GM21529 (cell line): ENCODE data around the gene OTUB2.

ENCODE experiments used
- ATAC-seq: cut with Tn5 transposase; IDR thresholded peaks from one replicate; pipeline ENCODE4 v1.9.1; 2021; ENCODE audit not compliant: unreplicated experiment

Gene OTUB2

DNA sequence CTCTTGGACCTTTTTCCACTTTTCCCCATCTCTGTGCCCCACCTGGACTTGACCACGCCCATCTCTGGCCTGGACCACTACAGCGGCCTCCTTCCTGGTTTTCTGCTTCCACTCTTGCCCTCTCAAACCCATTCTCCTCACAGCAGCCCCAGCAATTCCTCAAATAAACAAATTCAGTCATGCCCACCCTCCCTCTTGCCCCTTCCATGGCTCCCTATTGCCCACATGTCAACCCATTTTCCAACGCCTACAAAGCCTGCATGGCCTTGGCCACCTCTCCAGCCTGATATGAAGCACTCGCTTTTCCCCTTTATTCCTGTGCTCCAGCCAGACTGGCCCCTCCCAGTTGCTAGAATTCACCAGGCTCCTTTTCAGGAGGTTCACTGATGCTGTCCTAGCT, 5.9 kb upstream of the OTUB2 start:
- ATAC-seq = no peak

DNA sequence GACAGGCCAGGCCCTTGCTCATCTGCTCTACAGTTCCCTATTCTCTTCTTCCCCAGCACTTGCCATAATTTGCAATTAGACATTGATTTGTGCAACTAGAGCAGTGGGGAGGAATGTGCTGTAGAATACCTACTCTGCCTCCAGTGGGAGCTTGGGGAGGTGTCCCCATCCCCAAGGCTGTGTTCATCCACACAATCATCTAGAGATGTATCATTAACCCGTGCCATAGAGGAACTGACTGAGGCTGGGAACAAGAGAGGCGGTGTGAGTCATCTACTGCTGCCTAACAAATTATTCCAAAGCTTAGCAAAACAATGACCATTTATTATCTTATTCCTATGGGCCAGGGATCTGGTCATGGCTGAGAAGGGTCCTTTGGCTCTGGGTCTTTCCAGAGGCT, 5.1 kb upstream of the OTUB2 start:
- no peak for ATAC-seq

- no peak for ATAC-seq
Observed at GRCh38 chr14:94021416-94022157, 4.6 kb upstream of the OTUB2 start.

DNA sequence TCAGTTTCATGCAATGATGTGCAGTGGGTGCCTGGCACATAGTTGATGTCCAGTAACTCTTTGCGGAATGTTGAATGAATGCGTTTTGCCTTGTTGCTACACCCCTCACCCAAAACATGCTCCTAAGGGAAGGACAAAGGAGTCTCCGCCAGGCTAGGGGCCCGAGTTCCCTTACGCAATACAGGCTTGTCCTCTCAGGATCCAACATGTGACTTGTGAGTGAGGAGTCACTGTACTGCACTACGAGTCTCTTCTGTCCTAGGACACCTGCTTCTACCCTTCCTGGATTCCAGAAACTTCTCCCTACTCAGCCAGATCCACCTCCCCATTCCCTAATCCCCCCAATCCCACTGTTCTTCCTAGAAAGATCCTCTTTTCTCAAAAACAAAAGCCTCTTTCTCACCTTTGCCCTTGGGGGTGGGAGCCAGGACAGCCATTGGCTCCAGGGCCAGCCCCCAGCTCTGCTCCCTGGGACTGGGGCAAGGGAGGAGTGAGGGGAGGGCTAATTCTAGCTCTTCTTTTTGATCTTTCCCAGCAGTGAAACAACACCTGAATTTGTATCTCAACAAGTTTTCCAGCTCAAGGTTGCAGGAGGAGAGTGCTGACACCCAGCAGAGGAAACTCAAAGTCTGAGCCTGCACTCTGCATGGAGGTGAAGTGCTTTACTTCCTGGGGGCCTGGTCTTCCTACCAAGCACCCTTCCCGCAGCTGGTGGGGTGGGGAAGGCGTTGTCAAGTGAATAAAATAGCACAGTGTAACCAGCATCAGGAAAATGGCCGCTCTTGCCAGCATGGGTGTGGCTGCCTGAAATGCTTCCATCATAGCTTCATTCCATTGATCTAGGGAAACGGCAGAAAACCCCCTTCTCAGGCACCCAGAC, 3.4 kb upstream of the OTUB2 start:
- ATAC-seq = no peak

- no peak for ATAC-seq
Observed at GRCh38 chr14:94024549-94024948, 1.6 kb upstream of the OTUB2 start.

GRCh38 chr14:94025720-94026119, 420 bp upstream of the OTUB2 start:
- no peak for ATAC-seq

DNA sequence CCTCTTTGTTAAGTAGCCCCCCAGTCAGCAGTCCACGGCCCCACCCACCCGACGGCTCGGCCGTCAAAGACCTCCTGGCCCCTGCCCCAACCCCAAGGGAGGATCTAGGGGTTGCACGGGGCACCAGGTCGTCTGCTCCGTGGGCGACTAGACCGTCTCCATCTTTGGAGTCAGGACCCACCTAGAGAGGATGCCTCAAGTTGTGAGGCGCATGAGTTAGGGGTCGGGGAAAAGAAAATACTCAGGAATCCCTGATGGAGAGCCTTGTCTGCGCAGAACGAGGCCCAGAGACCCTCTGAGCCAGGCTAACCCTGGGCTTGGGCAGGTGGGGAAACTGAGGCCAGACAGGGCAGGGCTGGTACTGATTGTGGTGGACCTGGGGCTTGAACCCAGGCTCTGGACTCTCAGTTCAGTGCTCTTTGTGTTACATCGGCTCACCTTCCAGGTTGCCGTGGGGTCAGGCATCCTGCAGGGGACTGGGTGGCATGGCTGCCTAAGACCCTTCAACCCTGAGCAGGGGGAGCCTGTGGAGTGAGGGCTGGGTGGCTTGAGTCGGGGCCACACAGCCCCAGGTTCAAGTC, 839 bp downstream of the OTUB2 start:
- ATAC-seq = no peak

GRCh38 chr14:94027566-94028449, 1.7 kb downstream of the OTUB2 start:
- no peak for ATAC-seq

GRCh38 chr14:94028450-94028826, 2.3 kb downstream of the OTUB2 start:
- no peak for ATAC-seq

DNA sequence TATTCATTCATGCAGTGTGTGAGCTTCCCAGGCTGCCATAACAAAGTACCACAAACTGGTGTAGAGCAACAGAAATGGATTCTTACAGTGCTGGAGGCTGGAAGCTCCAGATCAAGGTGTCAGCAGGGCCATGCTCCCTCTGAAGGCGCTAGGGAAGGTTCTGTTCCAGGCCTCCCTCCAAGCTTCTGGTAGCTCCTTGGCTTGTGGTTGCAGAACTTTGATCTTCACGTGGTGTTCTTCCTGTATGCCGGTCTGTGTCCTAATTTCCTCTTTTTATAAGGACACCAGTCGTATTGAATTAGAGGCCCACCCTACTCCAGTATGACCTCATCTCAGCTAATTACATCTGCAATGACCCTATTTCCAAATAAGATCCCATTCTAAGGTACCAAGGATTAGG, 3.1 kb downstream of the OTUB2 start:
- ATAC-seq = no peak

DNA sequence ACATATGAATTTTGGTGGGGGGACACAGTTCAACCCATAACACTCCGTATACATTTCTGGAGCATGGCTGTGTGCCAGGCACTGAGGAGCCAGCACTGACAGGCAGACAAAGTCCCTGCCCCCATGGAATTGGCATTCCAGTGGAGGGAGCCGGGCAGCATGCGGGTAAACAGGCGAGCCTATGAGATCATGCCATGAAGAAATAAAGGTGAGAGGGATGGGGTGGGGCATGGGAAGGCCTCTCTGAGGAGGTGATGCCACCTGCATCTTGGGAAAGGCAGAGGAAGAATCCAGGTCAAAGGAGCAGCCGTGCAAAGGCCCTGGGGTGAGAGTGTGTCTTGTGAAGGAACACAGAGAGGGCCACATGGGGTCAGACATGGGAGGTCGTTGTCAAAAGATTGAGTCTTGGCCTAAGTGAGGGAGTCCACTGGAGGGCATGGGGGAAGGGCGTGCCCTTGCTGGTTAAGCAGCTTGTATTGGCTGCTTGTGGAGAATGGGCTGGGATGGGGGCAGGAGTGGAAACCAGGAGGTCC, 3.6 kb downstream of the OTUB2 start:
- ATAC-seq = no peak

DNA sequence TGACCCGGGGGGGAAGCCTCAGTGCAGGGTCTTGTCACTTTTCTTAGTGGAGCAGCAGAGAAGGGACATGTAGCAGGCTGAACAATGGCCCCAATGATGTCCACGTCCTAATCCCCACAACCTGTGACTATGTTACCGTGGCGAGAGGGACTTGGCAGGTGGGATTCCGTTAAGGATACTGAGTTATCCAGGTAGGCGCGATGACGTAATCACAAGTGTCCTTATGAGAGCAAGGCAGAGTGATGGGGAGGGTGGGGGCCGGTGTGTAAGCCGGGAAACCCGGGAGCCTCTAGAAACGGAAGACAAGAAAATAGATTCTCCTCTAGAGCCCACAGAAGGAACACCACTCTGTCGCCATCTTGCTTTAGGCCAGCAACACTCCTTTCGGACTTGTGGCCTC, 4.4 kb downstream of the OTUB2 start:
- ATAC-seq = no peak

- no peak for ATAC-seq
Observed at GRCh38 chr14:94031161-94031882, 5.2 kb downstream of the OTUB2 start.

- no peak for ATAC-seq
Observed at GRCh38 chr14:94031883-94032279, 5.7 kb downstream of the OTUB2 start.

GRCh38 chr14:94034886-94035285, 8.7 kb downstream of the OTUB2 start:
- ATAC-seq = no peak

DNA sequence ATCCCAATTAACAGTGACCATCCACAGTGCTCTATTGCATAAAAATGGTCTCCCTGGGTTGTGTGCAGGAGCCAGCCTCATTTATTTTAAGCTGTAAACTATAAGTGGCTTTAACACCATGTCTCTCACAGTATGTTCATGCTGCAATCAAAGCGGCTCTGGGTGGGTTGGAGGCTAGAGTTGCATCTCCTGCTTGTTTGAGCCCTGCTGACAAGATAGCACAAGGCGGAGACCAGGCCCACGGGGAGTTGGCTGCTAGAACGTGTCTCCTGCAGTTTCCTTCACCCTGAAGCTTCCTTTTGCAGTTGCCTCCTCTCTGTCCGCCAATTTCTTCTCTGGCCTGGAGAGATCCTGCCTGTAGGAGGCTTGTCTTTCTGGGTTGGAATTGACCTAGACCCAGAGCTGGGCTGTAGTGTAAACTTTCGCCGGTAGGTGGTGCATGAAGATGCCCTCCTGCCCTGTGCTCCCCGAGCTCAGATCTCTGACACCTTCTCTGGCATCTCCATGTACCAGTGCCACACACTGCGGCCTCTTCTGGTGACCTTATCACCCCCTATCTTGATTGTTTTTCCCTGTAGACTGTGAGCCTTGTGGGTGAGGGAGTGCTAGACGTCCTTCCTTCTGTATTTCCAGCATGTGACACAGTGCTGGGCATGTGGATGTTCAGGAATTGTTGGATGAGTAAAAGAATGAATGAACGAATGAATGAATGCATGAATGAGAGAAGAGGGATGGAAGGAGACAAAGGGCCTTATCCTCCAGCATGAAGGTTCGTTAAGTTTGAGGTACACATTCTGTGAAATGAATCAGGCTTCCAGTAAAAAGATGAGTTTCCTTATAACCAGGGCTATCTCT, 10.4 kb downstream of the OTUB2 start:
- ATAC-seq = peak; percentile 96

- ATAC-seq = no peak
Observed at GRCh38 chr14:94037954-94038353, 11.8 kb downstream of the OTUB2 start.

DNA sequence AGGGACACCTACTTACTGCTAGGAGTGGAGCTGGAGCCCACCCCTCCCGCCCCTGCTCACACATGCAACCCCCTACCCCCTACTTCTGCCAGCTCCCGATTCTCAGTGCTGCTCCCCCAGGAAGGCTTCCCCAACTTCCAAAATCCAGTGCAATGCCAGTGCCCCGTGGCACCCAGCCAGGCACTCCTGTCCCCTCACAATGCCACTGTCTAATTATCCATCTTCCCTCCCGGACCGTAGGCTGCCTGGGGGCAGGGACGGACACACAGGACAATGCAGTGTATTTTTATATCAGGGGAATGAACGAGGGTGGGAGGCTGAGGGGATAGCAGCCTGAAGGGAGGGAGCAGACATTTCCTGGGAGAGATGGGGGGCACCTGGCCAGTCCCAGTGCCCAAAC, 12.4 kb downstream of the OTUB2 start:
- no peak for ATAC-seq

DNA sequence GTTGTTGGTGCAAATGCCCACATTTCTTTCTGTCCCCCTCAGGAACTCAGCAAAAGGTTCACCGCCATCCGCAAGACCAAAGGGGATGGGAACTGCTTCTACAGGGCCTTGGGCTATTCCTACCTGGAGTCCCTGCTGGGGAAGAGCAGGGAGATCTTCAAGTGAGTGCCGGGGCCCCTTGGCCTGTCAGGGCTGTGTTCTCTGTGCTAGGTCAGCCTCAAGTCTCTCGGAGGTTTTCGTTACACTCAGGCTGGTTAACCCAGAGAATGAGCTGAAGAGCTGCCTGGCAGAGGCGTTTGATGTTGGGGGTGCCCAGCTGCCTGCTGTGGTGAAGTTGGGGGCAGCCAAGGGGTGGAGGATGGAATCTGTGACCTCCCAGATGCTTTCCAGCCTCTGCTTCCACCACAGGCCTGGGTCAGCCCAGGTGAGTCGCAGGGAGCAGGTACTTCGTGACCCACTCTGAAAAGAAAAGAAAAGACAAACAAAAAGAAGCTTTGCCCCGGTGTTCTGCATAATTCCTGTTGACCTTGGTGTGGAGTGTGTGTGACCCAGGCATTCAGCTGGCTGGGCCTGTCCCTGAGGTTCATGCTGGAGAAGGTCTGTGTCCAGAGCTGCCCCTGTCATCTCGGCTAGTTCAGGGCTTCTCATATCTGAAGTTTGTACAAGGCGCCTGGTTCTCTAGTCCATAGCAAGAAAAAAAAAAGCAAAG, 12.9 kb downstream of the OTUB2 start:
- ATAC-seq = no peak
